ENCODE measurements around the gene ZNF320.

- TF ChIP-seq EP300 (IDR thresholded peaks at IDR 0.05) (no peak), POLR2AphosphoS5 (IDR thresholded peaks at IDR 0.05) (no peak), CTCF (IDR thresholded peaks at IDR 0.05) (no peak)
Observed at GRCh38 chr19:52898101-52898500, 666 bp upstream of the ZNF320 start.

Data from stomach (tissue), 4 donors.